ENCODE data around the gene C2CD4B.

C2CD4B gene

GRCh38 chr15:62121273-62122015, 43.6 kb downstream of the C2CD4B start:
- no peak for FAIRE-seq
- DNase-seq (ENCODE audit: extremely low spot score, insufficient read length, low read depth) = no peak

- FAIRE-seq = no peak
- no peak for DNase-seq (ENCODE audit: extremely low spot score, insufficient read length, low read depth)
Observed at GRCh38 chr15:62120776-62121175, 44.3 kb downstream of the C2CD4B start.

DNA sequence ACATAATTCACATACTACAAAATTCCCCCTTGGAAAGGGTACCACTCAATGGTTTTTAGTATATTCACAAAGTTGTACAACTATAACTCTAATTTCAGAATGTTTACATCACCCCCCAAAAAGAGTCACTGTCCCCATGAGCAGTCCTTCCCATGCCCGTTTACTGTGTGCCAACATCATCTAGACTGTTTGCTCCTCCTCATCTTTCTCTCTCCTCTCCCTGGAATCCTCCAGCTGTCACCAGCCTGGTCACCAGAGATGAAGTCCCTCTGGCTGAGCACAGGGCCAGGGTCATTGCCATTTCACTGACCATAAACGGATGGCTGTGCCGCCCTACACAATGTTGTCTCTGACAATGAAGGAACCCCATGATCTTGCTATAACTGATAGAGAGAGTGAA, 45.2 kb downstream of the C2CD4B start:
- DNase-seq (ENCODE audit: extremely low spot score, insufficient read length, low read depth) (no peak), FAIRE-seq (no peak)

DNA sequence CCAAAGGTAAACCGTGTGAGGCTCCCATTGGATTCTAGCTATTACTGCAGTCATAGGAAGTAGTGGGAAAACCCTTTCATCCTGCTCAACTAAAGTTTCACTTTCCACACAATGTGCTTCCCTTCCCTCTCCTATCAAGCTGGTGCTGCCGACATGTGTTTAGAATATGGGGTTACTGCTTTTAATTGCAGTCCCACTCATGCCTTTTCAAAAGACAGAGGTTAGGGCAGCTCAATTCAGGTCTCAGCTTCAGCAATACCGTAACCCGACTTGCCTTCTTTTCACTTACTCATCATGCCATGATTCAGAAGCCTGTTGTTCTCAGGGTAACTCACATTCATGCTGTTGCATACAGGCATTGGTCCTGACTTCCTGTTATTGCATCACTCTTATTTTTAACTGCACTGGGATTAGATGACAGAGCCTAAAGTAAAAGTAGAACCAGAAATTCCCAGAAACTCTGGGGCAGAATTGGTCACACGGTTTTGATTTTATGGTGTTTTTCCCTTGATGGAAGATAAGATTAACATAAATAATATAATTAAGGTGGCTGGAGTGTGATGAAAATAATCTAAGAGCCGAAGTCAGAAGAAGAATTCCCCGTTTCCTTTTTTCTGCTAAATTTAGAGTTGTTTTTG, 45.7 kb downstream of the C2CD4B start:
- DNase-seq (ENCODE audit: extremely low spot score, insufficient read length, low read depth) (no peak), FAIRE-seq (no peak)

- no peak for DNase-seq (ENCODE audit: extremely low spot score, insufficient read length, low read depth)
- FAIRE-seq = no peak
Observed at GRCh38 chr15:62118520-62119226, 46.4 kb downstream of the C2CD4B start.

DNA sequence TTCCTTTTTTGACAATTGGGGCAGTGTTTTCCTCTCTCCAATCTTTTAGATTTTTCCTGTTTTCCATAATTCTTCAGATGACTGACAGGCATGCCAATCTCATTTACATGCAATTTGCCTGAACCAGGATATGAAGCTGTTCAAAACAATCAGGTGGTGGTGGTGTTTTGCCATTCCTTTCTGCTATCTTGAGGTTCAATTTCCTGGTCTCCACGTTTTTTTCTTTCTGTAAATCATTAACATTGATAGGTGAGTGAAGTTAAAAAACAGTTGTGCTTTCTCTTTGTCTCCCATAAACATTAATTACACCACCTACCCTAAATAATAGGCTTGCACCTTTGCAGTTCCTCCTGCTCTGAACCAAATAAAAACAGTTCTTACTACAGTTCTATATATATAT, 49.2 kb downstream of the C2CD4B start:
- no peak for DNase-seq (ENCODE audit: extremely low spot score, insufficient read length, low read depth)

More for the DNA sequence above, 49.2 kb downstream of the C2CD4B start:
- no peak for FAIRE-seq
